Amygdala (tissue), 56 donors: Measurements from ENCODE around the gene ALDH1L1.
A peak's percentile ranks its signal among the peaks of the same experiment; 100 is the strongest.
"Not testable (repeated sequence)": the region's sequence is repeated elsewhere in the genome, so short reads cannot be mapped to it uniquely, and the experiment has no call there.

Source experiments
- DNase-seq, 56 donors: peaks; one replicate each; lab custom pipeline; 2025; lab: John Stamatoyannopoulos, UW

The ALDH1L1 gene

DNA sequence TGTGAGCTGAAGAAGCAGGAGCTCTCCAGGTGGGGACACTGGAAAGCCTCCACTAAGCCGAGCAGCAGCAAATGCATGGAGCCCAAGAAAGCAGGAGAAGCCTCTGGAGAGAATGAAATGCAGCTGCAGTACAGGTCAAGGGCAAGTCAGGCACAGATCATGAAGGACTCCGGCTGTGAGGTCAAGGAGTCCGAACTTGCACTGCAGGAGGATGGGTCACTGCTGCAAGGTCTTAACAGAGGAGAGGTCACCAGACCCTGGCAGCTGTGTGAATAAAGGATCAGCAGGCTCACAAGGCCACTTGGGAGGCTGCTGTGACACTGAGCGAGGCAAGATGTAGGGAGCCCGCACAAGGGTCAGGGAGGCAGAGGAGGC is 71.7 kb downstream of the ALDH1L1 start:
- no peak for DNase-seq

DNA sequence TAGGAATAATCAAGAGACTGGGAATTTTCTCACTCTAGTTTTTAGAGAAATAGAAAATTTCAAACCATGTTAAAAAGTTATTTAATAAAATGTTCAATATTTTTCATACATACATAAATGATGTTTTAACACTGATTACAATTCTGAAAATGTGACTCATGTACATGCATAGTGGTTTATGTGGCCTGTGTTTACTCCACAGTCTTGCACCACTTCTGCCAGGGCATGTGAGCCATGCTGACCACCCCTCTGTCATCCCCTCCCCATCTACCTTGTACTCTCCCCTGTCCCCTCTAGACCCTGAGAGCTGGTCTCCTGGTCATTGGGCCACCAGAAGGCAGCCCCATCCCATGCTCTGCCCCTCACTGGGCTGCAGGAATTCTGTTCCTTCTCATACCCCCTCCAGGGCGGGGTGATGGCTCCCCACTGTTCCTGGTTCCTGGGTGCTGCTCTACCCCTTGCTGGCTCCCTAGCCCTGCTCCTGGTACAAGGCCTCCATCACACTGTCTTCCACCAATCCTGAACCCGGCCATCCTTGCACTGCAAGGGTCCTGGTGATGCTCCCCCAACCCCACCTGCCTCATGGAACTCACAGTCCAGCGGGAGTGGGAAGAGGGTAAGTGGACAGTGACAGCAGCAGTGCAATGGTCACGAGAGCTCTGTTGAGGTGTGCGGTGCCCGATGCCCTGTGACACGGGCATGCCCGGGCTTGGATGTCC is 72.3 kb downstream of the ALDH1L1 start:
- no peak for DNase-seq

GRCh38 chr3:126107203-126107939 is 73.0 kb downstream of the ALDH1L1 start:
- DNase-seq, result no peak

DNA sequence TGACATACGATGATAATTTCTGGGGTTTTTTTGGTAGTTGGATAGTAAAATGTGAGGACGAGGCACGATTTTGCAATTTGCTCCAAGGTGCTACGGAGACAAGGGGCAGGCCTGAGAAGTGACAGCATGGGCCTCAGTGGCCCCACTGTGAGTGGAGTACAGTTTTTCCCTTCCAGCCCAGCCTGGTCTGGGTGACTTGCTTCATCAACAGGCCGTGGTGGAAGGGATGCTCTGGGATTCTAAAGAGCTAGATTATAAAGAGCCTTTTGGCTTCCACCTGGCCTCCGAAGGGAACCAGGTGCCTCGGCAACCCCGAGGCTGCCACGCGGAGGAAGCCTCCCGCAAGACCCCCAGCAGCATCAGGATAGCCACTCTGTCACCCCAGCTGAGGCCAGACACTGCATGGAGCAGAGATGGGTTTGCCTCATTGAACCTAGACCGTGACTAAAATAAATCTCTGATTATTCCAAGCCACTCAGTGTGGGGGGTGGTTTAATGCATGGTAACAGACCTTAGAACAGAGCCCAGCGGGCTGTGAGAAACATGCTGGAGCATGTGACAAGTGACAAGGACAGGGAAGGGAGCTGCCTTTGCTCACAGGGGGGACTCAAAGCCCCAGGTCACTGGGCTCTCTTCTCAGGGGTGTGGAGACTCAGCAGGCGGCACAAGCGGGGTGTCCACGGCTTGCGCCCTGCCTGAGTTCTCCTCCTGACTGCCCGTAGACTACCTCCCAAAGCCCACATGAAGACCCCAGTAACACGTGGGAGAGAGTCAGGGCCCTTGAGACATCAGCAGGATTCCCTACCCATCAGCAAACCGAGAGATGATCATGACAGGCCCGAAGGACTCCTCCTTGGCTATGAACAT is 73.8 kb downstream of the ALDH1L1 start:
- no peak for DNase-seq

DNA sequence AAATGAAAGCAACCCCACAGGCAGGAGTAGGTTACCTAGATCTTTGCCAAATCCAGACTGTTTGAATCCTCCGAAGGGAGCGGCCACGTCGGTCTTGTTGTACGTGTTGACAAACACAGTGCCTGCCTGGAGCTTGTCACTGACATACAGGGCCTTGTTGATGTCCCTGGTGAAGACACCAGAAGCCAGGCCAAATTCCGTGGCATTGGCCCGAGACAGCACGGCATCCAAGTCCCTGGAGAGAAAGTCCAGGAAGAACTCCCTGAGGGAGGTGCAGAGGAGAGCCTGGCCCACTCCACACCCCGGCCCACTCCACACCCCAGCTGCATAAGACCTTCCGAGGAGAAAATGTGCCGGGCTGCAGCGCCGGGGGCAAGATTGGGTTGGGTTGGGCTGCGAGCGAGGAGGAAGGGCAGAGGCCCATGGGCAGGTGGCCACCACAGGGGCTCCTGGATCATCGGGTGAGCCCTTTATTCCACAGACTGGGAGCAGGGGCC is 74.6 kb downstream of the ALDH1L1 start:
- no peak for DNase-seq

DNA sequence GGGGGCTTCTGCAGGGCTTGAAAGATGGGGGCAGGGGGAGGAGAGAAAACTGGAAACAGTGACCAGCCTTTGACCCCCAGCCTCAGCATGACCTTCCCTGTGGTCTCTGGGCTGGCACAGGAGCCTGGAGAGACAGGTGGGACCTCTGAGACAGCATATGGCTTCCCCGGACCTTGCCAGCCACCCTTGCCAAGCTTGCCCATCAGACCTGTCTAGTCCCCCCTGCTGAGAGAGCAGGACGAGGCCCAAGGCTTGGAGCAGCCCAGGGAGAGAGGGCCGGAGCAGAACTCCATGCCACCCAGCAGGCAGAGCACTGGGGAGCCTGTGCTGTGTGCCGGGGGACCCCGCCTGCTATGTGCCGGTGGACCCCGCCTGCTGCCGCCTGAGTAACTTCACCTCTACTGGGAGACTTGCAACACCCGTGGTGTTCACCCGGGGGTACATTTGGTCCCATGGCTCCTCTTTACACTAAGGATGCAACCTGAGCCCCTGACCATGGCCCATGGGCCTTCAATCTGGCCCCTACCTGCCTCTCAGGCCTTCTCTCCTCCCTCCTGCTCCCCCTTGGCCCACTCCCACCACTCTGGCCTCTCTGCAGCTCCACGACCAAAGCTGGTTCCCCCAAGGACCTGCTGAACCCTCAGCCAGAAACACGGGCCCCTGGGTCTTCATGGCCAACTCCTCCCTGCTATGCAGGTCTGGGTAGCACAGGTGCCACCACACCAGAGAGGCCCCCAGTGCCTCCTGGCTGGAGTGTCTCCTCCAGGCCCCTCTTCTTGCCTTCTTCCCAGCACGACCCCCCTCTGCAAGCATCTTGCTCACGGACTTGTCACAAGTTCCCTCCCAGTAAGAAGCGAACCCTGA is 75.4 kb downstream of the ALDH1L1 start:
- no peak for DNase-seq

GRCh38 chr3:126104028-126104635 is 76.3 kb downstream of the ALDH1L1 start:
- DNase-seq, result no peak

DNA sequence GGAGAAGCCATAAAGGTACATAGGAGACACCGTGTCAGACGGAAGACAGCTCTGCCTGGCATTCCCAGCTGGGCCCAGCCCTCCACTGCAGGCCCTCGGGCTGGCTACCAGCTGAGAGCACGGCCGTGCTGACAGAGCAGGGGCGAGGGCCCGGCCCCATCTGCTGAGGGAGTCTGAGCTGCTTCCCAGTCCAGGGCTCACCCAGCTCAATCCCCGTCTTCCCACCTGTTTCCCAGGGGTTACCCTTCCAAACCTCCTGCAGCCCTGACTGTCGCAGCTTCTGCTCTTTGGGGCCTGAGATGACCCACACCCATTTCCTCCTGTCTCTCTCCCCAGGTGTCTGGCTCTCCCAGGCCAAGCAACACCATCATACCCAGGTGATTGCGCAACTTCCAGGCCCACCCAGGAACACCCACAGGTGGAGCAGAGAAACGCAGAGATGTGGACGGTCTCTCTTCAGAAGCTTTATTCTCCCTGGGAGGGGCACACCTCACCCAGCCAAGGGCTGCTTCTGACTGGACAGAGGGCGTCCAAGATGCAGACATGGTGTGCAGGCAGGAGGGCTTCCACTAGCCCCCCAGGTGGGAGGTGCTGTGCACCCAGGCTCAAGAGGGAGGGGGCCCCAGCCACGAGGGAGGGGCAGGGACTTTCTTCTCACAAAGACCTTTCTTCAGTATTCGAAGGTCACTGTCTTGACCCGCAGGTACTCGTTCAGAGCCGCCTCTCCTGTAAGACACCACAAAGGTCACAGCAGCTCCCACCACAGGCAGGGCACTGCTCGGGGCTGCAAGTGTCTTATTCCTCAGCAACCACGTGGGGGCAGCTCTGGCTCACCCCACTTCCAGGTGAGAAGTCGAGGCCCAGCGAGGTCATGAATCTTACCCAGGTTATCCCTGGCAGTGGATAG is 77.0 kb downstream of the ALDH1L1 start:
- no peak for DNase-seq

GRCh38 chr3:126102530-126102951 is 77.8 kb downstream of the ALDH1L1 start:
- peak in 2 of 56 donors; percentile 17 to 31 for DNase-seq

DNA sequence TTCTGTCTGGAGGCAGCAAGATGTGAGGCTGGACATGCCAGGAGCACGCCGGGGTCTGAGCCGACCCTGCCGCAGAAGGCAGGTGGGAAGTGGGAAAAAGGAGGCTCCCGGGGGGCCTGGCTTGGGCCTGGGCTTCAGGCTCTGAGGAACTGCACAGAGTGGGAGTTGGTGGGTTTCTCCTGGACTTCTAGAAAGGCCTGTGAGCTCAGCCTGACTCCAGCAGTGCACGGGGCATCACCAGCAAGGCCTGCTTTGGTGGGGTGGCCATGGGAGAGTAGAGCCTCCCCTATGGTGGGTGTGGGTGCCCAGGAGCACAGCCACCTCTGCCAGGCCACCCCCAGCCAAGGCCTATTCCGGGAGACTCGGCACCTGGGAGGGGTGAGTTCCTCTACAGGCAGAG is 78.4 kb downstream of the ALDH1L1 start:
- no peak for DNase-seq

- DNase-seq, result no peak
These were observed 78.8 kb downstream of the ALDH1L1 start for GRCh38 chr3:126101521-126101982.

DNA sequence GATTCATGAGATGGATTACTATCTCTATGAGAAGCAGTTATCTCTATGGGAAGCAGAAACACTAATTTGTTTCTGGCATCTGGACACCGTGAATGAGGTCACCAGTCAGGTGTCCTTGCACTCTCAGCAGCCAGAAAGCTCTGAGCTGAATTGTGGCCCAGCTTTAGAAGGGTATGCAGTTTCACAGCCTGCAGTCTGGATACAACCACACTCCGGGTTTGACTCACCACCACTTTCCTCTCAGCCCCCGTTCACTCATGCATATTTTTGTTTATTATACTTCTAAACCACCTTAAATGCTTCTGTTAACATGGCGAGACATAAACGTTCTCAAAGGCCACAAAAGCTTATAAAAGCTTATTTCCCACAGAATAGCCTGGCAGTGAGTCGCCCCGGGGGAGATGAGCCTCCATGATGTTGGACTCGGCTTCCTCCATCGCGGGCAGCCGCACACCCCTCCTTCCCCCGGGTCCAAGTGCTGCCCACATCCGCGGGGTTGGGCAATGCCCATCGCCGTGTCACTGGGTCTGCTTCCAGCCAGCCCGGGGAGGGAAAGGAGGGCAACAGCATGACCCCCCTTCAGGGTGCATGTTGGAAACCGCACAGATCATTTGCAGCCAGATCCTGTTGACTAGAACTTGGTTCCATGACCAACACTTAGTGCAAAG is 79.6 kb downstream of the ALDH1L1 start:
- peak in 3 of 56 donors; percentile 16 to 30 (median 22) for DNase-seq

GRCh38 chr3:126100269-126100633 is 80.1 kb downstream of the ALDH1L1 start:
- no peak for DNase-seq

DNA sequence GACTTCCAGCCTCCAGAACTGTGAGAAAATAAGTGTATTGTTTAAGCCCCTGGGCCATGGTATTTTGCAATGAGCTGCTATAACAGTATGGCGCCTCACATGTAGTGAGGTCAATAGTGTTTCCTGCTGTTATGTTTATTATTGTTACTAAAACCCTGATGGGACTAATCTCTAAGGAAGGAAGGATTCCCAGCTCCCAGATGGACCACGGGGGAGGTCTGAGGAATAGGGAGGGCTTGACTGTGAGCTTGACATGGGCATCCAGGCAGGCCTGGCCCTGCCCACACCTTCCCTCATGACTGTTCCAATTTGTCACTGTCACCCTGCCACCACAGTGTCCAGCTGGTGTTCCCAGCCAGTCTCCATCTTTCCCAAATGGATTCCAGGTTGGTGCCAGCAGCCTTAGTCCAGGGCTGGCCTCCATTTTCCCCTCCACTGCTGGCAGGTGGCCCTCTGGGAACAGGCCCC is 82.0 kb downstream of the ALDH1L1 start:
- DNase-seq, result no peak

DNA sequence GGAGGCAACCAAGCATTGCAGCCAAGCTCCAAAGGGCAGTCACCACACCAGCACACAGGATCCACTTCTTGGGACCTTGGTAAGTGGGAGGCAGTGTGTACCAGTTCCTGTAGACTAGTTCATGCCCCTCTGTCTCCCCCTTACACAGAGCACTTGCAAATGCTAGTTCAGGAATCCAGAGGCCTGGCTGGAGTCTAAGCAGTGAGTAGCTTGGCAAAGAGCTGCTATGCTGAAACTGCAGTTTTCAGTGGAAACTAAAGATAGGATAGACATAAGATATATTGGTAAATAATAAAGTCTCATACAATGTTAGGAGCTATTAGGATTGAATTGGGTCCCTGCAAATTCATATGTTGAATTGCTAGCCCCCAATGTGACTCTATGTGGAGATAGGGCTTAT is 82.6 kb downstream of the ALDH1L1 start:
- DNase-seq, result no peak

DNA sequence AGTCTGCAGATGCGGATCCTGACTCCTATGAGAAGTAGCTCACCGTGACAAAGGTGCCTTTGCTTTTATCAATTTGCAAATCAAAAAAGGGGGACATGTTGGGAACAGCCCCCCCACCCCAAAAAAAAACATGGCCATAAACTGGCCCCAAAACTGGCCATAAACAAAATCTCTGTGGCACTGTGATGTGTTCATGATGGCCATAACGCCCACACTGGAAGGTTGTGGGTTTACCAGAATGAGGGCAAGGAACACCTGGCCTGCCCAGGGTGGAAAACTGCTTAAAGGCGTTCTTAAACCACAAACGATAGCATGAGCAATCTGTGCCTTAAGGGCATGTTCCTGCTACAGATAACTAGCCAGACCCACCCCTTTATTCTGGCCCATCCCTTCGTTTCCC is 84.1 kb downstream of the ALDH1L1 start:
- not testable (repeated sequence) for DNase-seq

GRCh38 chr3:126092128-126092527 is 88.3 kb downstream of the ALDH1L1 start:
- not testable (repeated sequence) for DNase-seq
